ENCODE results near the gene GIGYF2. TPM values are rescaled to one million over a fixed set of nuclear protein-coding genes. Genes with fewer than 3 reads are reported as not detected.

GIGYF2 gene
- total and polyA plus RNA-seq, 2 of the 4 experiments (the other 2 are of a cell fraction) = 14.7 to 66.0 TPM

DNA sequence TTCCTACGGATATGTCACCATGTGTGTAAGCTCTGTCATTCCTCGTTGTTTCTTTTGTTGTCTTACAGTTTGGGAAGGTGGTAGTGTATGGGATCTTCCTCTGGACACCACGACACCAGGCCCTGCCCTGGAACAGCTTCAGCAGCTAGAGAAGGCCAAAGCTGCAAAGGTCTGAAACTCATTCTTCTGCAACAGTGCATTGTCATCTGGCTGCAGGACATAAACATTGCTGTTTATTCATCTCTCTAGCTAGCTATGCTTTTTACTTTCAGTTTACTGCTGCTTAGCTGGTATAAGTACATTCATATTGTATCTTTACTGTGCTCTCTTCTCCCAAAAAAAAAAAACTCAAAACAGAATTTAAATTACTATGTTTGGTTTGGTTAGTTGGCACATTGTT is 118.4 kb downstream of the GIGYF2 start:
- Histone ChIP-seq H3K27me3 (ENCODE audit: control insufficient read depth, insufficient read depth, low read length) (no peaks in the 10 kb centered on the region), H2AFZ (replicated peaks; ENCODE audit: low read length, poor library complexity) (no peak overlapping the region), H3K27ac (ENCODE audit: insufficient read depth, low read length) (no peak overlapping the region), H2AK9ac (replicated peaks; ENCODE audit: low read depth, low read length, poor library complexity) (no peak overlapping the region), H3K14ac (replicated peaks; ENCODE audit: low read depth, low read length) (no peak overlapping the region), H3K18ac (ENCODE audit: low read depth, low read length) (no peak overlapping the region), H2BK120ac (ENCODE audit: low read depth, low read length) (no peak overlapping the region), H3K56ac (ENCODE audit: extremely low read depth, insufficient read depth, low read length) (no peak overlapping the region), H3K9me3 (ENCODE audit: control insufficient read depth, insufficient read depth, low read length) (no peaks in the 10 kb centered on the region), H4K5ac (ENCODE audit: low read depth, low read length) (no peak overlapping the region), H4K20me1 (ENCODE audit: insufficient read depth, low read length) (no peaks in the 10 kb centered on the region), H4K8ac (ENCODE audit: low read depth in 2 of 2, low read length in 2 of 2) (no peak overlapping the region), H4K91ac (ENCODE audit: insufficient read depth, low read depth, low read length) (no peak overlapping the region), H3K4me3 (ENCODE audit: insufficient read depth, low read depth, low read length) (no peak overlapping the region), H3K79me1 (ENCODE audit: low read depth in 1 of 2, low read length in 2 of 2) (peaks cover 0 to 5% of the 10 kb centered on the region in 2 experiments; a peak in 1 of 4 replicates), H3K4me1 (ENCODE audit: control insufficient read depth, insufficient read depth, low read length) (peaks cover 2% of the 10 kb centered on the region; the same call in 1 of the 2 replicates), H3K23ac (ENCODE audit: low read depth, low read length) (no peak overlapping the region), H2BK20ac (ENCODE audit: low read depth, low read length) (no peak overlapping the region), H2BK5ac (ENCODE audit: low read depth, low read length, poor library complexity, severe bottlenecking) (no peak overlapping the region), H3K36me3 (ENCODE audit: control insufficient read depth, insufficient read depth, low read length) (peaks cover 27% of the 10 kb centered on the region), H3K9ac (ENCODE audit: low read depth, low read length) (no peak overlapping the region), H3K4ac (ENCODE audit: low read depth, low read length) (no peak overlapping the region), H3K4me2 (ENCODE audit: low read depth, low read length) (no peak overlapping the region), H3K9me1 (ENCODE audit: insufficient read depth, low read length) (no peaks in the 10 kb centered on the region; the same call in 1 of the 2 replicates), H2BK15ac (ENCODE audit: low read depth, low read length) (no peak overlapping the region), H2AK5ac (ENCODE audit: low read depth, low read length) (no peak overlapping the region)
- dilution Hi-C loops (cut with HindIII; ENCODE audit: low sequenced_read_pairs, unreplicated experiment) = no loop called here
- in situ Hi-C loops (cut with MboI; ENCODE audit: low sequenced_read_pairs) = no loop called here
- ChIA-PET CTCF (interaction anchor here (1.5 kb wide), 1 partner anchor 9 kb away, joined by 5 read pairs; no protein-coding TSS in a partner anchor), POLR2A (ENCODE audit: unreplicated experiment) (interaction anchor here (0.5 kb wide), 1 partner anchor 40 kb away, joined by 4 read pairs; no protein-coding TSS in a partner anchor)
- DNase-seq = peak; percentile 10
- 80% methylated on average over 1 of the region's 3 CpGs; no CpG with 5 or more reads in 1 of the 2 experiments for WGBS, 2 experiments (ENCODE audit: extremely low coverage in 2 of 2, insufficient read length in 1 of 2)
- peak; percentile 72 for ATAC-seq (ENCODE audit: low read depth)
- TF ChIP-seq BHLHE40 (IDR thresholded peaks at IDR 0.05; ENCODE audit: low read depth, low read length) (no peak), RFX5 (IDR thresholded peaks at IDR 0.05; ENCODE audit: low read depth, low read length) (no peak)
- intact Hi-C loops (cut with micrococcal nuclease) = no loop called here
- no TSS peak for BruUV-seq (replicated peaks)

Measured in IMR-90 (cell line).